Activated CD8-positive, alpha-beta memory T cell treated with anti-CD3 and anti-CD28 coated beads for 24 hours (primary cell): ENCODE data around the gene TMEM266.

Experiments
- DNase-seq: peaks from one replicate; pipeline ENCODE4 v3.0.0-alpha.2; 2020

The TMEM266 gene

GRCh38 chr15:76208084-76208785, 148.4 kb downstream of the TMEM266 start:
- DNase-seq, result no peak

- no peak for DNase-seq
Observed at GRCh38 chr15:76208786-76209424, 149.1 kb downstream of the TMEM266 start.

GRCh38 chr15:76209523-76209922, 149.7 kb downstream of the TMEM266 start:
- no peak for DNase-seq

- no peak for DNase-seq
Observed at GRCh38 chr15:76209942-76210341, 150.2 kb downstream of the TMEM266 start.

- no peak for DNase-seq
Observed at GRCh38 chr15:76215634-76216033, 155.8 kb downstream of the TMEM266 start.

- DNase-seq, result no peak
Observed at GRCh38 chr15:76217029-76217881, 157.5 kb downstream of the TMEM266 start.

GRCh38 chr15:76217882-76218217, 158.1 kb downstream of the TMEM266 start:
- DNase-seq, result no peak

GRCh38 chr15:76221085-76221767, 161.4 kb downstream of the TMEM266 start:
- no peak for DNase-seq

GRCh38 chr15:76222159-76222558, 162.4 kb downstream of the TMEM266 start:
- no peak for DNase-seq

GRCh38 chr15:76223521-76223920, 163.7 kb downstream of the TMEM266 start:
- no peak for DNase-seq

- no peak for DNase-seq
Observed at GRCh38 chr15:76229266-76229665, 169.5 kb downstream of the TMEM266 start.

- DNase-seq, result no peak
Observed at GRCh38 chr15:76233921-76234320, 174.1 kb downstream of the TMEM266 start.

GRCh38 chr15:76234337-76234889, 174.6 kb downstream of the TMEM266 start:
- DNase-seq, result no peak

GRCh38 chr15:76235186-76235826, 175.5 kb downstream of the TMEM266 start:
- no peak for DNase-seq

- DNase-seq, result no peak
Observed at GRCh38 chr15:76236350-76236749, 176.6 kb downstream of the TMEM266 start.

GRCh38 chr15:76239786-76240185, 180.0 kb downstream of the TMEM266 start:
- DNase-seq, result no peak

GRCh38 chr15:76245072-76245610, 185.4 kb downstream of the TMEM266 start:
- DNase-seq, result no peak

- no peak for DNase-seq
Observed at GRCh38 chr15:76251717-76252116, 191.9 kb downstream of the TMEM266 start.

- DNase-seq, result no peak
Observed at GRCh38 chr15:76252249-76252648, 192.5 kb downstream of the TMEM266 start.

- DNase-seq, result no peak
Observed at GRCh38 chr15:76253691-76254473, 194.1 kb downstream of the TMEM266 start.
